ENCODE results near the gene BCAS4. TPM values are rescaled to one million over a fixed set of nuclear protein-coding genes. Genes with fewer than 3 reads are reported as not detected.

BCAS4 gene
- total and polyA plus RNA-seq, 4 donors: 4.3 to 5.7 (median 5.0) TPM

GRCh38 chr20:50874758-50875665 is 80.2 kb downstream of the BCAS4 start:
- no peak for ATAC-seq (ENCODE audit: insufficient read depth, low FRiP score)
- Histone ChIP-seq H3K27me3 (ENCODE audit: control insufficient read depth in 3 of 3, insufficient read depth in 3 of 3, low read length in 2 of 3) (no peaks in the 10 kb centered on the region), H3K4me3 (no peak overlapping the region), H3K9me3 (ENCODE audit: control insufficient read depth in 4 of 4, insufficient read depth in 3 of 4, low read length in 3 of 4) (no peaks in the 10 kb centered on the region), H3K4me1 (ENCODE audit: control insufficient read depth in 5 of 5, insufficient read depth in 5 of 5, low read length in 5 of 5) (peaks cover 0 to 15% (median 0%) of the 10 kb centered on the region in 5 donors), H3K36me3 (ENCODE audit: control insufficient read depth in 4 of 4, insufficient read depth in 4 of 4, low read length in 4 of 4) (no peaks in the 10 kb centered on the region), H3K9ac (ENCODE audit: insufficient read depth in 1 of 2, low read length in 2 of 2) (no peak overlapping the region), H3K27ac (ENCODE audit: low read depth in 1 of 2, low read length in 1 of 2) (no peak overlapping the region)
- no peak for TF ChIP-seq CTCF (IDR thresholded peaks at IDR 0.05; ENCODE audit: control extremely low read depth, extremely low read depth)
- no peak for DNase-seq
- 90 to 94% methylated on average over 27 to 28 of the region's 28 CpGs for WGBS, 2 donors

- Histone ChIP-seq H3K4me1 (ENCODE audit: control insufficient read depth in 5 of 5, insufficient read depth in 5 of 5, low read length in 5 of 5) (peaks cover 0 to 5% (median 0%) of the 10 kb centered on the region in 5 donors), H3K27ac (ENCODE audit: low read depth in 1 of 2, low read length in 1 of 2) (no peak overlapping the region), H3K36me3 (ENCODE audit: control insufficient read depth in 4 of 4, insufficient read depth in 4 of 4, low read length in 4 of 4) (no peaks in the 10 kb centered on the region), H3K27me3 (ENCODE audit: control insufficient read depth in 3 of 3, insufficient read depth in 3 of 3, low read length in 2 of 3) (no peaks in the 10 kb centered on the region), H3K9ac (ENCODE audit: insufficient read depth in 1 of 2, low read length in 2 of 2) (no peak overlapping the region), H3K4me3 (no peak overlapping the region), H3K9me3 (ENCODE audit: control insufficient read depth in 4 of 4, insufficient read depth in 3 of 4, low read length in 3 of 4) (no peaks in the 10 kb centered on the region)
- ATAC-seq (ENCODE audit: insufficient read depth, low FRiP score) (no peak), DNase-seq (no peak)
- no peak for TF ChIP-seq CTCF (IDR thresholded peaks at IDR 0.05; ENCODE audit: control extremely low read depth, extremely low read depth)
- WGBS, 2 donors: 94 to 97% methylated on average over 19 of the region's 19 CpGs
Measured at GRCh38 chr20:50876063-50876685, 81.3 kb downstream of the BCAS4 start.

- Histone ChIP-seq H3K4me3 (no peak overlapping the region), H3K27ac (ENCODE audit: low read depth in 1 of 2, low read length in 1 of 2) (no peak overlapping the region), H3K36me3 (ENCODE audit: control insufficient read depth in 4 of 4, insufficient read depth in 4 of 4, low read length in 4 of 4) (no peaks in the 10 kb centered on the region), H3K4me1 (ENCODE audit: control insufficient read depth in 5 of 5, insufficient read depth in 5 of 5, low read length in 5 of 5) (no peaks in the 10 kb centered on the region), H3K27me3 (ENCODE audit: control insufficient read depth in 3 of 3, insufficient read depth in 3 of 3, low read length in 2 of 3) (no peaks in the 10 kb centered on the region), H3K9me3 (ENCODE audit: control insufficient read depth in 4 of 4, insufficient read depth in 3 of 4, low read length in 3 of 4) (no peaks in the 10 kb centered on the region), H3K9ac (ENCODE audit: insufficient read depth in 1 of 2, low read length in 2 of 2) (no peak overlapping the region)
- ATAC-seq (ENCODE audit: insufficient read depth, low FRiP score) (no peak), DNase-seq (no peak)
- WGBS, 2 donors: 90 to 94% methylated on average over 7 of the region's 7 CpGs
- no peak for TF ChIP-seq CTCF (IDR thresholded peaks at IDR 0.05; ENCODE audit: control extremely low read depth, extremely low read depth)
Measured at GRCh38 chr20:50876816-50877215, 82.0 kb downstream of the BCAS4 start.
